ENCODE measurements around the gene FADS3.

FADS3 gene

GRCh38 chr11:61842528-61842820, 48.9 kb downstream of the FADS3 start:
- Histone ChIP-seq H3K27ac (no peak overlapping the region), H3K9ac (no peak overlapping the region), H3K4me1 (peaks cover 3% of the 10 kb centered on the region), H4K20me1 (peaks cover 18% of the 10 kb centered on the region), H3K36me3 (peaks cover 100% of the 10 kb centered on the region), H3K9me3 (no peaks in the 10 kb centered on the region), H3K4me3 (no peak overlapping the region), H3K4me2 (no peak overlapping the region), H3K27me3 (no peaks in the 10 kb centered on the region)
- TF ChIP-seq Cebpa-rat (IDR thresholded peaks at IDR 0.05) = no peak

- Histone ChIP-seq H3K4me3 (no peak overlapping the region), H4K20me1 (peaks cover 17% of the 10 kb centered on the region), H3K4me1 (peaks cover 9% of the 10 kb centered on the region), H3K36me3 (peaks cover 100% of the 10 kb centered on the region), H3K4me2 (no peak overlapping the region), H3K27ac (no peak overlapping the region), H3K9me3 (no peaks in the 10 kb centered on the region), H3K27me3 (no peaks in the 10 kb centered on the region), H3K9ac (0 out of 2 replicates have a peak overlapping the region, but pooled peaks have one; percentile 11)
- no peak for TF ChIP-seq Cebpa-rat (IDR thresholded peaks at IDR 0.05)
Measured at GRCh38 chr11:61841636-61842527, 49.5 kb downstream of the FADS3 start.

GRCh38 chr11:61840371-61840770, 51.0 kb downstream of the FADS3 start:
- H3K4me1 ChIP-seq = peaks cover 24% of the 10 kb centered on the region
- no peak overlapping the region for H3K27ac ChIP-seq
- TF ChIP-seq Cebpa-rat (IDR thresholded peaks at IDR 0.05) = no peak
- no peak overlapping the region for H3K4me3 ChIP-seq
- no peak overlapping the region for H3K4me2 ChIP-seq
- peaks cover 93% of the 10 kb centered on the region for H3K36me3 ChIP-seq
- H3K27me3 ChIP-seq = no peaks in the 10 kb centered on the region
- H3K9me3 ChIP-seq = no peaks in the 10 kb centered on the region
- H3K9ac ChIP-seq = no peak overlapping the region
- peaks cover 17% of the 10 kb centered on the region for H4K20me1 ChIP-seq

GRCh38 chr11:61839742-61840141, 51.6 kb downstream of the FADS3 start:
- H3K4me1 ChIP-seq = peaks cover 29% of the 10 kb centered on the region
- peaks cover 87% of the 10 kb centered on the region for H3K36me3 ChIP-seq
- H3K4me2 ChIP-seq = no peak overlapping the region
- H4K20me1 ChIP-seq = peaks cover 12% of the 10 kb centered on the region; the same call in 1 of the 2 replicates
- no peak for TF ChIP-seq Cebpa-rat (IDR thresholded peaks at IDR 0.05)
- H3K27ac ChIP-seq = no peak overlapping the region
- no peak overlapping the region for H3K4me3 ChIP-seq
- no peaks in the 10 kb centered on the region for H3K9me3 ChIP-seq
- H3K27me3 ChIP-seq = no peaks in the 10 kb centered on the region
- H3K9ac ChIP-seq = no peak overlapping the region

- H3K9me3 ChIP-seq = no peaks in the 10 kb centered on the region
- H3K9ac ChIP-seq = no peak overlapping the region
- peaks cover 35% of the 10 kb centered on the region for H3K4me1 ChIP-seq
- no peak overlapping the region for H3K4me2 ChIP-seq
- H3K27me3 ChIP-seq = no peaks in the 10 kb centered on the region
- H3K36me3 ChIP-seq = peaks cover 79% of the 10 kb centered on the region
- no peak for TF ChIP-seq Cebpa-rat (IDR thresholded peaks at IDR 0.05)
- no peak overlapping the region for H3K4me3 ChIP-seq
- H3K27ac ChIP-seq = peak overlapping the region; percentile 99; the same call in 1 of the 2 replicates
- H4K20me1 ChIP-seq = peaks cover 12% of the 10 kb centered on the region; the same call in 1 of the 2 replicates
Measured at GRCh38 chr11:61838921-61839320, 52.4 kb downstream of the FADS3 start.

- Histone ChIP-seq H3K4me1 (peaks cover 39% of the 10 kb centered on the region), H3K9me3 (no peaks in the 10 kb centered on the region), H3K27ac (peak overlapping the region; percentile 99), H3K4me3 (no peak overlapping the region), H3K36me3 (peaks cover 75% of the 10 kb centered on the region), H4K20me1 (peaks cover 12% of the 10 kb centered on the region; the same call in 1 of the 2 replicates), H3K9ac (no peak overlapping the region), H3K4me2 (no peak overlapping the region), H3K27me3 (no peaks in the 10 kb centered on the region)
- TF ChIP-seq Cebpa-rat (IDR thresholded peaks at IDR 0.05) = no peak
Measured at GRCh38 chr11:61838501-61838900, 52.8 kb downstream of the FADS3 start.

- Histone ChIP-seq H3K36me3 (peaks cover 69% of the 10 kb centered on the region), H3K4me1 (peaks cover 49% of the 10 kb centered on the region), H3K4me2 (peak overlapping the region; percentile 99; the same call in 1 of the 2 replicates), H3K27me3 (no peaks in the 10 kb centered on the region), H3K9me3 (no peaks in the 10 kb centered on the region), H3K9ac (no peak overlapping the region), H3K27ac (peak overlapping the region; percentile 99), H4K20me1 (peaks cover 13% of the 10 kb centered on the region), H3K4me3 (no peak overlapping the region)
- TF ChIP-seq Cebpa-rat (IDR thresholded peaks at IDR 0.05) = no peak
Measured at GRCh38 chr11:61837411-61838005, 53.8 kb downstream of the FADS3 start.

- peak overlapping the region; percentile 97; the same call in 1 of the 2 replicates for H3K9ac ChIP-seq
- H3K9me3 ChIP-seq = no peaks in the 10 kb centered on the region
- no peak for TF ChIP-seq Cebpa-rat (IDR thresholded peaks at IDR 0.05)
- H3K4me3 ChIP-seq = no peak overlapping the region
- H3K27me3 ChIP-seq = no peaks in the 10 kb centered on the region
- peaks cover 62% of the 10 kb centered on the region for H3K4me1 ChIP-seq
- H3K36me3 ChIP-seq = peaks cover 63% of the 10 kb centered on the region
- peaks cover 19% of the 10 kb centered on the region for H4K20me1 ChIP-seq
- peak overlapping the region; percentile 99 for H3K27ac ChIP-seq
- H3K4me2 ChIP-seq = peak overlapping the region; percentile 99
Measured at GRCh38 chr11:61836193-61836592, 55.2 kb downstream of the FADS3 start.

GRCh38 chr11:61834278-61835048, 56.9 kb downstream of the FADS3 start:
- TF ChIP-seq Cebpa-rat (IDR thresholded peaks at IDR 0.05) = no peak
- no peaks in the 10 kb centered on the region for H3K27me3 ChIP-seq
- no peaks in the 10 kb centered on the region for H3K9me3 ChIP-seq
- H3K27ac ChIP-seq = peak overlapping the region; percentile 99
- H4K20me1 ChIP-seq = peaks cover 37% of the 10 kb centered on the region
- H3K4me1 ChIP-seq = peaks cover 80% of the 10 kb centered on the region
- peak overlapping the region; percentile 91 for H3K4me3 ChIP-seq
- H3K36me3 ChIP-seq = peaks cover 45% of the 10 kb centered on the region
- H3K4me2 ChIP-seq = peak overlapping the region; percentile 99
- peak overlapping the region; percentile 97 for H3K9ac ChIP-seq

All from BLaER1 (cell line).